NCI-H226 (cell line): ENCODE measurements around the gene PHLDA1.

Experiments
- DNase-seq: peaks from one replicate; pipeline ENCODE4 v3.0.0-alpha.2; 2015

Gene PHLDA1

DNA sequence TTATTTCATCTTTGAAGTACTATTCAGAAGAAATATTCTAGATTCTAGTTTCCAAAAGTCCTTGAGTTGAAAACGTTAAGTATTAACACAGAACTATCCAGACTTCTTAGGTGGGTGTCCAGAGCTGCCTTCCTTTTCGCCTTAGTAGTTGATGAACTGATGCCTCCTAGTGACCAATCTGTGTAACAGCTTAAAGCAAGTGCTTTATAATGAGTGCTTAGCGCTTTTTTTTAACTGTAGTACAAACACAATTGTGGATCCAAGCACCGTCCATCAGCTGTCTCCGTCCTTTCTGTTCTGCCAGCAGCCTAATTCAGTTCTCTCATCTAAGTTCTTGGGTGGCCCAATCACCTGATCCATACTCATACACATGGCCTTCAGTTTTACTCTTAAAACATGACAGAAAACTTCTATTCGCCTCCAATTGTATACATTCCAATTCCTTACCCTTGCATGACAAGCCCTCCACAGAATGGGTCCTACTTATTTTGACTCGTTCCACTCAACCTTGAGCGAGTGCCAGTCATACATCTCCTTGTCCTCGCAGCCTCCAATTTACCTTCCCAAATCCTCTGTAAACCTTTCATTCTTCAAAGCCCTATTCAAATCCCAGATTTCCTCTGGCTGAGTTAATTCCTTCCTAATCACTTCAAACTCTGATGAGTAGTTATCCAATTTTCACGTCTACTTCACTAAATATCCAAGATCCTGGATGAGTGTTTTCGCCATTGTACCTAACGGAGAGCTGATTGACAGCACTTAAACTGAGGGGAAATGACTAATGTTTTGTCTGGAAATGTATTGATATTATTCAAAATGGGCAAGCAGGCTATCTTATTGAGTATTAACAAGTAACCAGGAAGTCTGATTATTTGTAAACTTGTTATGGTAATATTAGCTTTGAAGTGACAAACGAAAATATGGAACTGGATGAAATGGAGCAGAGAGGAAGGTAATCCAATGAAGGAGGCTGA is 5.8 kb upstream of the PHLDA1 start:
- peak; percentile 65 for DNase-seq

DNA sequence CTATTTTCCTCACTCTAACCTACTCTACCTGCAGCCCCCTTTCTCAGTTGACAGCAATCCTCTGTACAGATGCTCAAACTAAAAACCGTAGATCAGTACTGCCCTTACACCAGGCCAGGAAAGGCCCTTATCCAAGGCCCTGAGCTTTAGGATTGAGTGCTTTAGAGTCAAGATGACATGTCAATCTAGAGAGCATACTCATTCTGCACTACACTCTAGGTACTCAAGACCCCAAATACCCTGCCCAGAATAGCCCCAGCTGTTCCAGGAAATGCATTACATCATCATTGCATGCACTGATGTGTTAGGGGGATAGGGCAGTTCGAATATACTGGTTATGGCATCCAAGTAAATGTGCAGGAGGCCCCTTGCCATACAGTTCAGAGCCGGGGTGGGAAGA is 3.5 kb upstream of the PHLDA1 start:
- no peak for DNase-seq

DNA sequence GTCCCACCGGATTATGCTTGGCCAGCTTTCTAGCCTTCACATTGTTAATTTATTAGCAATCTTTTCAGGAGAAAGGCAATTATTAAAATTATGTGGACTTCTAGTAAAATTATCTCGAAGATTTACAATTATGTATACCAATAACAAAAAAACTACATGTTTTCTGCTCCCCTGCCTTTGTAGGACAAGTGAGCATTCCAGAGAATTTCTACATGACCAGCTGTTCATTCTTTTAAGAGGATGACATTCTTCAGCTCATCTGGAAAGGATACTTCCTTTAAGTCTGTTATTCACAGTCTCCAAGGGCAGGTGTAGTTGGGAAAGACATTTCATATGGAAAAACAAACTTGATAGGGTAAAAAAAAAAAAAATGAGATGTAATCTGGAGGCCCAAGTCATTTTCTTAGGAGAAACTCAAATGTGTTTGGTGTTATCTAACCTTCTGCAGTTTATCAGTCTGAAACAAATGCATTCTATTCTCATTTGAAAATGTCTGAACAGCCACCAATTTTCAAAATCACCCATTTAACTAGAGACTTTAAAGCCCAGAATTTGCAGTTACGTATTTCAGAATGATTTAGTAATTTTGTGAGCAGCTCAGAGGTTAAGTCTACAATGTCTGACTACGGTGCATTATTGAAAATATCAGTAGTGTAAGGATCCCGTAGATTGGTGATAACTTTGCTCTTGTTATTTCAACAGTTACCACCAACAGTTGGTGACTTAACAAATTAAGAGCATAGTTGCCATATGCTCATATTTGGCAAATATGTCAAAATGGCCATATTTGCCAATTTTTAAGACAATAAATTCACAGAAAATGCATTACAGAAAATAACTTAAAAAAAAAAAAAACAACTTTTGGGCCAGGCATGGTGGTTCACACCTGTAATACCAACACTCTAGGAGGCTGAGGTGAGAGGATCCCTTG is 1.8 kb upstream of the PHLDA1 start:
- DNase-seq, result peak; percentile 31

DNA sequence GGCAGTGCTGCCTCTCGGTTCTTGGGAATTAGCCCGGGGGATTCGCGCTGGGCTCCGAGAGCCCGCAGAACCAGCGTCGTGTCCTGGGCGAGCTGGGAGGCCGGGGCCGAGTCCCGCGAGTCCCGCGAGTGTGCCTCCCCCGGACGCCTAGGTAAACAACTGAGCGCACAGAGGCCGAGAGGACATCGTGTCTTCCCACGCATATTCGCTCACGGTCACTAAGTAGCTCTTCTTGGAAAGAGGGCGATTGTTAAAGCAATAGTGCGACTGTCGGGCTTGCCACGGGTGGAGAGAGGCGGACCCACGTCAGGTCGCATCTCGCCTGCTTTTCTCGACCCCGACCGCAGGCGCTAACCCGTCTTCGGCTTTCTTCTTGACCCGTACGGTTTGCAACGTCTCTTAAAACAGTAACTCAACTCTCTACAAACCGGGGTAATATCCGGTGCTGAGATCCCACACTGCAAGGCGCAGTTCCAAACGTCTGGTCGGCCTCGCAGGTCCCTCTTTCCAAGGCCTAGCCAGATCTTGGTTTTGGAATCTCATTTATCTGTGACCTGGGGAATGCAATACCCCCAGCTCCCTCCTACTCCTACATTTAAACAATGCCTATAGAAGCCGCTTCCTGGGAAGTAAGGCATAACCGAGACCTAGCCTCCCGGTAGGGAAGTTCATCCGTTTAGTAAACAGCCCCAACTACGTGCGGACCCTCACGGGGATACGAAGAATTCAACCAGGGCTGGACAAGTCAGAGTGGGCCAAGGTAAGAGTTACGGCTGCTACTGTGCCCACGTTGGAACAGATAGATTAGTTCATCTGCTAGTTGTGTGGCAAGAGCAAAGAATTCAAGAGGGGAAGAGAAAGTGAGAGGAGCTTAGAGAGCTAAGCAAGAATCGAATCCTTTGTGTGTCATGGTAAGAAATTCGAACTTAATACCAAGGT is 736 bp upstream of the PHLDA1 start:
- DNase-seq, result no peak

DNA sequence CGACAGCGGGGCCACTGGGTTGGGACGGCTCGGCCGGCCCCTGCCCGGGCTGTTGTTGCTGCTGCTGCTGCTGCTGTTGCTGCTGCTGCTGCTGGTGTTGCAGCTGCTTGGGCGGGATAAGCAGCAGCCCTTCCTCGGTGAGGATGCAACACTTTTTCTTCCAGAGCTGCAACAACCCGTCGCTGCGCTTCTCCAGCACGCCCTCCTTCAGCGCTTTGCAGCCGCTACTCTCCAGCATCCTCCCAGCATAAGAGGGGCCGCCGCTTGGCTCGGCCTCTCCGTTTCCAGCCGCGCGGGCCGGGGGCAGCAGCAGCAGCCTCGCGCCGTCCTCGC is 529 bp downstream of the PHLDA1 start:
- DNase-seq, result no peak

DNA sequence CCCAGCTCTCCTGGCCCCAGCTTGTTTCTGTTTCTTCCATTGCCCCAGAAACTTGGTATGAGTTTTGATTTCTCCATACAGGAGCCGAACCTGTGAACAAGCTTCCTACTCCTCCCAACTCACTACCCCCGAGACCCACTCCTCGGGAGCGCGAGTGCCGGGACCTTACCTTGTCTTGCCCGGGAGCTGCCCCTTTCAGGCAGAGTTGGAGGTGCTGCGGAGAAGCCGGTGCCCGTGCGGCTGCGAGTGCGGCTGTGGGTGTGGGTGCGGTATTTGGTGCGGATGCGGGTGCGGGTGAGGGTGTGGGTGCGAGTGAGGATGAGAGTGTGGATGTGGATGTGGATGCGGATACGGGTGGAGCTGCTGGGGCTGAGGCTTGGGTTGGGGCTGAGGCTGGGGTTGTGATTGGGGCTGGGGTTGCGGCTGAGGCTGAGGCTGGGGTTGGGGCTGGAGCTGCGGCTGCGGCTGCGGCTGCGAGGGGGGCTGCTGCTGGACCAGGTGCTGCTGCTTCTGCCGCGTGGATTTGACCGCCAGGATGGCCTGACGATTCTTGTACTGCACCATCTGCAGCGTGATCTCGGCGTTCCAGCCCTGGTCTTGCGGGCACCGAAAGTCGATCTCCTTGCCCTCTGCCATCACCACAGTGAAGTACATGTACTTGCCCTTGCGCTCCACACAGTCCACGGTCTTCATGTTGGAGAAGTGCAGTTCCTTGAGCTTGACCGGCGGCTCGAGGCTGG is 1.1 kb downstream of the PHLDA1 start:
- DNase-seq, result peak; percentile 59

DNA sequence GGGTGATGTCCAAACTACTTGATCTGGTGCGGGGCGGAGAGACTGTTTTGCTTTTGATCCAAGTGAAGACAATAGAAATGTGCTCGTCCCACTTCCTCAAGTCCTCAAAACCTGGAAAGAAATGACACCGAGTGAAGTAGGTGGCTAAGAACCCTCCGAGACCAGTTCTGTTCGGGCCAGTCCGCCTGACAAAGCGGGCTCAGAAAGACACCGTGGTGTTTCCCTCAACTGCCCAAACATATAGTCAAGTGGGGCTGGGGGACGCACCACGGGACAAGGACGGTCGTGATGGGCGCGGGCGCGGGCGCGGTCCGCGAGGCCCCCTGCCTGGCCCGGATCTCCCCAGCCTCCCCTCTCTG is 1.6 kb downstream of the PHLDA1 start:
- DNase-seq, result no peak

DNA sequence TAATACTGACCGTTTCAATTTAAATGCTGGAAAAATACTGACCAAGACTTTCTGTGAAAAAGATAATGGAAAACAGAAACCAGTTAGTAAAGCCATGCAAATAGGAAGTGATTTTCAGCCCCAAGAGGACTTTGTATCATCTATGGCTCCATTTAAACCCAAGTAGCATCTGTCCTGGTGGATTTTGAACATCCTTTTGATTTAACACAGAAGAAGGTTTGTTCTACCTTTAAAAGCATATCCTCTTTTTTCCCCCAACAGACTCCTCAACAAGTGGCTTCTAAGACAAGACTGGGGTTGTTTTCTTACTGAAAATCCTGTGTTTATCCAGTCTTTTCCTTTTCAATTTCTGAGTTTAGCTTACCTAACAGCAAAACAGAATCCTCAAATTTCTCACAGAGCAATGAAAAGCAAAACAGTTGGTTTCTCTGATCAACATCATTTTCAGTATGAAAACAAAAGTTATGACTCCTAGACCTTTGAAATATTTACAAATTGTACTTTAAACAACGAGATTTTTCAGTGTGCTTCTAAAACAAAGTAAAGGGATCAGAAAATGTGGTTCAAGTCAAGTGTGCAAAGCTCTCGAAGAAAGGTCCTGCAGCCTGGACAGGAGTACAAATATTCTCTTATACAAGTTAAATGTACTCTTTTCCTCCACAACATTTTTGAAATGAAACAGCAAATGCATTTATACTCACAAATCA is 2.9 kb downstream of the PHLDA1 start:
- no peak for DNase-seq

DNA sequence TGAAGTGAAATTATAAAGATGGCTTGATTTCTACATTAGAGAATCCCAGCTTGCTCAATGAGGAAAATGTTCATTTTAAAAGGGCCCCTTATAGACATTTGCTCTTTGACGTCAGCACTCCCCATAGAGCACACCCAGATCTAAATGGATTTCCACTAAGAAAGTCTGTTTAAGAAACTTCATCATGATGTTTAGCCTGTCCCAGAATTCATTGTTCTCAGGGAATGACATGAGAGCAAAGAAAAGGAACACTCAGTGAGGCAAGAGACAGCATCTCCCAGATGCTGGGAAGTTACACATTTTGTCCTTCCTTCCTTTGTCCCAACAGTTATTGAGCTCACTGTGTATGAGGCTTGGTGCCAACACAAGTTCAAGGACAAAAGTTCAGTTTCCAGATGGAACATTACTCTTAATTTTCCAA is 4.9 kb downstream of the PHLDA1 start:
- no peak for DNase-seq

DNA sequence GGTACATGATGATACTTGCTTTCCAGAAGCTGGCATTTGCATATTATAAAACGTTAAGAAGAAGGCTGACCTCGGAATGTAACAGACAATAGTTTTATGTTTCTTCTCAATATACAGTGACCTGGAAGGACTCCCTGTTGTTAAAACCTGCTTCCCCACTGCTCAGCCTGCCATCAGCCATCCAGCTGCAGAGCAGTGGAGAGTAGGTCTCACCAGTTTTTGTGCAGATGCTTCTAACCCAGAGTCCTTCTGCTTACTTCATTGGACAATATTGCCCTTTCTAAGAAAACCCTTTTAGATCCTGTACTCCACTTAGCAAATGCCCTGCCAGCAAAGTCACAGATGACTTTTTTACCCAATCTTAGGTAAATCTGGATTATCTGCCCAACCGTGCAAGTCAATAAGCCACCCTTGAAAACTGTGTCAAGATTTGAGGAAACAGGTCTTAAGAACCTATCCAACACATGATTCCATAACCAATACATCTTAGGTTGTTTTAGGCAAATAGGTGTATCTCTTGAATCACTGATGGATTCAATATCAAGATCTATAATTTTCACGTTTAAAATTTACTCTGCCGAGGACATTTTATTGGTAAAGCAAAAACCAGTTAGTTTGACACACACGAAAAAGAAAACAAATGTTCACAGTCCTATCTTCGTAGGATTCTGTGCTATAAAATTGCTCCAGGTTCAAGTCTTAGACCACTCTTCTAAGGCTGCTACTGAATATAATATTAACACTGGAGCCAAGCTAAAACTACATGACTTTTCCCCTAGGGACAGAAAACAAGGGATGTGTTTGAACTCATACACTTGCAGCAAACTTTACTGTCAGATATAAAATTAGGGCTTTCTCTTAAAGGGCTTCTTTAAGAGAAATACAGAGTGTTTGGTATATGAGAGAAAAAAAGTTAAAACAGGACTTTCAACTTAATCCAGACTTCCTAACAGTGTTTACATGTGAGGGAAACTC is 5.7 kb downstream of the PHLDA1 start:
- no peak for DNase-seq

DNA sequence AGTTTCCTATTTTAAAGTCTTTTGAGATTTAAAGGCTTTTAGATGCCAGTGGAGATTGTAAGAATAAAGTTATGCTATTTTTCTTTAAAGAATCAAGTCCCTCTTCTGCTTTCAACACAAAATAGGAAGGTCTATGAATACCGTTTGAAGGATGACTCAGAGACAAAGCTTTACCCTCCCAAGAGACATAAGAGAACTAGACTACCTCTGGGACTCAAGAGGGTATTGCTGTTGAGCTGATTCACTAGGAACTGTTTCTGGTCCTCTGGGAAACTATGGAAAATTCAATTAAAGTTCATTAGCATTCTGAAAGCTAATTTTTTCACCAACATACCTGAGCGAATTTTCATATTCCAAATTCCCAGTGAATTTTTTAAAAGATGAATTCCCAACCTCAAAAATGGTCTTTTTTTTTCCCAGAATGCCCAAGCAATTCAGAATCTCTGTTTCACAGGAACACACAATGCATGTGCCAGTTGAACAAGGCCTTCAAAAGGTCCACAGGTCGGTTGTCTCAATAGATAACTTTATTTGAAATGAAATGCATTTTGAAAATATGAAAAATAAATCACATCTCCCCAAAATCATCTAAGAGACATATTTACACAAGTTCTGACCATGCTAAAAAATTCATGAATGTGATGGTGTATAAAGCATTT is 6.5 kb downstream of the PHLDA1 start:
- peak; percentile 75 for DNase-seq

DNA sequence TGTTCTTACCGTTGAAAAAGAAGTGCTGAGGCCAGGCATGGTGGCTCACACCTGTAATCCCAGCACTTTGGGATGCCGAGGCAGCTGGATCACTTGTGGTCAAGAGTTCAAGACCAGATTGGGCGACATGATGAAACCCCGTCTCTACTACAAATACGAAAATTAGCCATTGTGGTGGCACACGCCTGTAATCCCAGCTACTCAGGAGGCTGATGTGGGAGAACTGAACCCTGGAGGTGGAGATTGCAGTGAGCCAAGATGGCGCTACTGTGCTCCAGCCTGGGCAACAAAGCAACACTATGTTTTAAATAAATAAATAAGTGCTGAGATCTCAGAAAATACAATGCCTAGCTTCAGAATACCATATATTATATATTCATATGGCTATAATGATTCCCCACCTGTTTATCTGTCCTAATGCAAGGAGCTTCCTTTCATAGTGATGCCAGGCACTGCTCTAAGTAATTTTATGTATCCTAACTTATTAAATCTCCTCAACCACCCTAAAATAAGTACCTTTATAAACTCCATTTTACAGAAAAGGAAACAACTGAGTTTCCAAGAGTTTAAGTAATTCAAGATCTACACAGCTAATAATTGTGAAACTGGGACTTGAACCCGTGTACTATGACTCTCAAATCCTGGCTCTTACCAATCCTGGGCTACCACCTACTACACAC is 7.3 kb downstream of the PHLDA1 start:
- DNase-seq, result no peak

DNA sequence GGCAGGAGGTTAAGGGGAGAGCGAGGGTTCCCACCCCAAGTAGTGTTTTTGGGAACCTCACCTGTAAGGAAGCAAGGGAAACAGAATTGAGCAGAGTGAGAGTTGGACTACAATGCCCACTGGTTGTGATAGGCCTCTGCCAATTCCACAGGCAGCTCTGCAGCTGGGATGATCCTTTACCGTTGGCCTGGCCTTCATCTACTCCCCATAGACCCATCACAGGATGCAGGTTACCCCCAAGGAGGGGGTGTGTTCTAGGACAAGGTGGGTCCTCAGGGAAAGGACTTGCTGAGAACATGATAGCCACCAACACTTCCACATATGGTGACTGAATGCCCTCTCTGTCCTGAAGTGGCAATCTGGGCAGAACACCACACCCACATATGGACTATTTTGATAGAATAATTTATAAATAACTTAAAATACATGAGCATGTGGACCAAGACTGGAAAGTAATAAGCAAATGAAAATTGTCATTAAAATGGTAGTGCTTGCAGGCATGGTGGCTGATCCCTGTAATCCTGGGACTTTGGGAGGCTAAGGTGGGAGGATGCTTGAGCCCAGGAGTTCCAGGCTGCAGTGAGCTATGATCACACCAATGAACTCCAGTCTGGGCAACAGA is 8.4 kb downstream of the PHLDA1 start:
- DNase-seq, result no peak

DNA sequence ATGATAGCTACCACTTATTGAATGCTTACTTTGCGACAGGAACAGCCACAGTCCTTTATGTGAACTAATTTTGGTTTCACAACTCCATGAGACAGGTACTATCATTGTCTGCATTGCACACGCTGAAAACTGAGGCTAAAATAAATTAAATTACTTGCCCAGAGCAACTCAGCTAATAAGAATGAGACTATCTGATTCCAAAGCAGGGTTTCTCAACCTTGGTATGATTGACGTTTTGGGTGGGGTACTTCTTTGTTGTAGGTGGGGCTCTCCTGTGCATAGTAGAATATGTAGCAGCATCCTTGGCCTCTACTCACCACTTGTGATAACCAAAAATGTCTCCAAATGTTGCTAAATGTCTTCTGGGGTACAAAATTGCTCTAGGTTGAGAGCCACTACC is 9.1 kb downstream of the PHLDA1 start:
- DNase-seq, result no peak

DNA sequence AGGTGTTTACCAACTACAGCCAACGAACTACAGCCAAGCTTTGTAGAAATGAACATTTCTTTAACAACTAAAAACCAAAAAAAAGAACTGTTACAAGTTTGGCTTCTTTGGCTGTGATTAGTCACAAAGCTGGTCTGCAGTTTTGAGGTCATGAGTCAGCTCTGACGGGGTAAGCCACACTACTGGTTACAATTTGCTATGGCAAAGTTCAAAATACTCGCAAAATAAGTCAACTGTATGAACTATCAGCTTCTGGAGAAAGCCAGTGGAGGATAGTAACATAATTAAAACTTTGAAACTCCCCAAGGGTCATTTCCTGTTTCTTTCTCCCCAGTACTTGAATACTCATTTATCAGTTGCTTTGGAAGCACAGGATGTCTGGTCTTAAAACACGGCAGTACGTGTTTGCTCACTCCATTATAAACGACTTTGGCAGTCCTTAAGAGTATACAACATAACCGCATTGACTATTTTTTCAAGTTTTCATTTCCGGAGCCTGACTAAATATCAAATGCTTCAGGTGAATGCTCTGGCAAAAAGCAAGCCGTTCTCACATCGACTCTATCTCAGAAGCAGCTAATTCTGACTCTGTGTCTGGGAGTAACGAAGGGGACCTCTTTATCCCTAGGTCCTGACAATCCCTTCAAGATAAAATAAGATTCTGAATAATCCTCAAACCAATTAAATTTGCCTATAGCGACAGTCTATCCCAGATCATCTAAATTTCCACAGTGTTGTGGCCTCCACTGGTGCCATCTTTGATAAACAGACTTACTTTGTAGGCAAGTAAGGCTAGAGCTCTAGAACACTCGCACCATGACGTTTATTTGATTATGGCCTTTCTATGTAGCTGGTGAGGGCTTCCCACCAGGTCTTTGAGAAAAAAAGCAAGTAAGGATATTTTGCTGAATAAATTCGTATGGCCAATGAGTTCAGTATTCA is 10.6 kb downstream of the PHLDA1 start:
- DNase-seq, result peak; percentile 95

DNA sequence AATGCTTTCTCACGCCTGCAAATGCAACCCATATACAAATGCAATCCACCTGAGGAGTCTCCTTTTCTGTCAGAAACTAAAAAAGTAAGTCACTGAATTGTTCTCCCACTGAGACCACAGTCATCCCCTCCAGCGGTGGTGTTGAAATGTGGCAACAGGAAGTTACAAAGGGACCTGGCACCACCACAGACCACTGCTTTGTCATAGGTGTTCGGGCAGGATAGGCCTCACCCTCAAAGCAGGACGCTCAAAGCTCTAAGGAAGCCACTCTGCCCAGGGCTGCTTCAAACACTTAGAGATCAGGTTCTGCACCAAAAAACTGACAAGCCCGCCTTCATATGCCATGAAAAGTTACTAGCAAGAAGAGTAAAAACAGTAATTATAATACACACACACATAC is 11.3 kb downstream of the PHLDA1 start:
- DNase-seq, result peak; percentile 69

DNA sequence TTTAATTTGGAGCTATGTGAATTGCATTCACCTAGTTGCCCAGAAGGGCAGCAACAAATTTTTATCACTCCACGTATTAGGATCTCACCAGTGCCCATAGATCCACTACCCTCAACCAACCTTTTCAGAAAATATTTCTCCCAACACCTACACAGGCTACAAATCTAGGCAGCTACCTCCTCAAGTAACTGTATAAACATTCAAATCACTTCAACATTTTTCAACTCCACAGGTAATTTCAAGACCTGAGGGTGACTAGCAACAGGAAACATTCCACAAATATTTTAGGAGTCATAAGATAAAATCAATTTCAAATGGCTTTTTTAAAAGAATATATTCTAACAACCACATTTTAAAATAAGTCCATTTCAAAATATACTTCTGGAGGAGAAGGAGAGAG is 12.9 kb downstream of the PHLDA1 start:
- no peak for DNase-seq
